CD4-positive, alpha-beta T cell treated with Interleukin-15 for 4 hours (primary cell): ENCODE measurements around the gene ISY1.
A peak's percentile ranks its signal among the peaks of the same experiment; 100 is the strongest.
"Not testable (repeated sequence)": the region's sequence is repeated elsewhere in the genome, so short reads cannot be mapped to it uniquely, and the experiment has no call there.

Experiments used
- DNase-seq: peaks from one replicate; pipeline ENCODE4 v3.0.0-alpha.2; 2020; ENCODE audit warnings: low spot score

ISY1 gene

GRCh38 chr3:129166579-129167332 is 5.9 kb upstream of the ISY1 start:
- DNase-seq = no peak

GRCh38 chr3:129165594-129165993 is 4.7 kb upstream of the ISY1 start:
- not testable (repeated sequence) for DNase-seq

- DNase-seq = no peak
Observed at GRCh38 chr3:129164500-129164899, 3.6 kb upstream of the ISY1 start.

GRCh38 chr3:129162729-129163579 is 2.1 kb upstream of the ISY1 start:
- DNase-seq = no peak

GRCh38 chr3:129161860-129162271 is 1.0 kb upstream of the ISY1 start:
- no peak for DNase-seq

- no peak for DNase-seq
Observed at GRCh38 chr3:129144786-129145185, 16.1 kb downstream of the ISY1 start.

GRCh38 chr3:129141011-129141410 is 19.9 kb downstream of the ISY1 start:
- DNase-seq = not testable (repeated sequence)

GRCh38 chr3:129139911-129140310 is 21.0 kb downstream of the ISY1 start:
- DNase-seq = no peak

GRCh38 chr3:129136275-129136674 is 24.6 kb downstream of the ISY1 start:
- not testable (repeated sequence) for DNase-seq

- no peak for DNase-seq
Observed at GRCh38 chr3:129132097-129132866, 28.6 kb downstream of the ISY1 start.

- DNase-seq = no peak
Observed at GRCh38 chr3:129131465-129132088, 29.3 kb downstream of the ISY1 start.

- DNase-seq = no peak
Observed at GRCh38 chr3:129130291-129130813, 30.5 kb downstream of the ISY1 start.

- DNase-seq = no peak
Observed at GRCh38 chr3:129128357-129129155, 32.3 kb downstream of the ISY1 start.

GRCh38 chr3:129126726-129127280 is 34.1 kb downstream of the ISY1 start:
- no peak for DNase-seq

GRCh38 chr3:129123314-129124060 is 37.4 kb downstream of the ISY1 start:
- DNase-seq = peak; percentile 14

- no peak for DNase-seq
Observed at GRCh38 chr3:129122412-129123011, 38.4 kb downstream of the ISY1 start.

GRCh38 chr3:129121792-129122411 is 39.0 kb downstream of the ISY1 start, which contains the start of gene RAB43:
Gene RAB43 (minus strand): TSS chr3:129121804. CDS start chr3:129121489, 315 bp downstream.
- DNase-seq = peak; percentile 85

- no peak for DNase-seq
Observed at GRCh38 chr3:129121016-129121791, 39.7 kb downstream of the ISY1 start.
